Measurements from ENCODE around the gene CLMN.

DNA sequence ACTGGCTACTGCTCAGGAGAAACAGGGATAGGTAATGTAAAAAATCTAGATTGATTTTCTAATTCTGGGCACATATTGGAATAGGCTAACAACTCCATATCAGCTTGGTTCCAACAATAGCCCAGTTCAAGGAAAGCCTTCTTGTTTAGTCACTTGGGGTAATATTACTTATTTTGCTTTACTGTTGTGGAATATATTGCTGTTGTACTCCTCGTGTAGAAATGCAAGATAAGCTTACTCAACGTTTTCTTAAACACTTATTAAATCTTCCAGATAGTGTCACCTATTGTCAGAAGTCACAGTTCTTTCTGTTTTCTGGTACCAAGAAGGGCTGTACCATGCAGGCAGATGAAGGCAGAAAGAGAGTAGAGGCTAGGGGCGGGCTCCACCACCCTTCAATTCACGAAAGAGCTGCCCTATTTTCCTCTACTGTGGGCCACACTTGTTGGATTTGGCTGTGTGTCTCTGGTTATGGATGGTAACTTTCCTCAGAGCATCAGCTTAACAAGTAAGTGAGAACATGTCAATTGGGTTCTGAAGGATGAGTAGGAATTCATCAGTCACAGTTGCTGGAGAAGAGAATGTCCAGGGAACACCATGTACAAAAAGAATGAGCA lies 38.0 kb downstream of the CLMN start:
- TF ChIP-seq USF1 (CRISPR knock-in tag; IDR thresholded peaks at IDR 0.05) (no peak), EZH2 (IDR thresholded peaks at IDR 0.05; ENCODE audit: borderline replicate concordance, low read depth, low read length) (no peak), EP300 (IDR thresholded peaks at IDR 0.05; ENCODE audit: low read length) (no peak), ZNF274 (IDR thresholded peaks at IDR 0.05; ENCODE audit: borderline replicate concordance, low read depth, low read length) (no peak), FOXO4 (CRISPR knock-in tag; IDR thresholded peaks at IDR 0.05) (no peak), NFYB (IDR thresholded peaks at IDR 0.05; ENCODE audit: extremely low read depth, insufficient read length) (no peak), POLR3A (IDR thresholded peaks at IDR 0.05; ENCODE audit: borderline replicate concordance, extremely low read depth, insufficient read depth, insufficient read length) (no peak), CBX3 (IDR thresholded peaks at IDR 0.05; ENCODE audit: borderline replicate concordance in 1 of 2, low read length in 2 of 2) (no peak), HNRNPUL1 (IDR thresholded peaks at IDR 0.05; ENCODE audit: low read length) (no peak), NFXL1 (CRISPR knock-in tag; IDR thresholded peaks at IDR 0.05) (no peak)
- TF ChIP-seq, protein P1, sequence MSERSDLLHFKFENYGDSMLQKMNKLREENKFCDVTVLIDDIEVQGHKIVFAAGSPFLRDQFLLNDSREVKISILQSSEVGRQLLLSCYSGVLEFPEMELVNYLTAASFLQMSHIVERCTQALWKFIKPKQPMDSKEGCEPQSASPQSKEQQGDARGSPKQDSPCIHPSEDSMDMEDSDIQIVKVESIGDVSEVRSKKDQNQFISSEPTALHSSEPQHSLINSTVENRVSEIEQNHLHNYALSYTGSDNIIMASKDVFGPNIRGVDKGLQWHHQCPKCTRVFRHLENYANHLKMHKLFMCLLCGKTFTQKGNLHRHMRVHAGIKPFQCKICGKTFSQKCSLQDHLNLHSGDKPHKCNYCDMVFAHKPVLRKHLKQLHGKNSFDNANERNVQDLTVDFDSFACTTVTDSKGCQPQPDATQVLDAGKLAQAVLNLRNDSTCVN (CRISPR knock-in tag; IDR thresholded peaks at IDR 0.05), result no peak
- TF ChIP-seq, protein P2, sequence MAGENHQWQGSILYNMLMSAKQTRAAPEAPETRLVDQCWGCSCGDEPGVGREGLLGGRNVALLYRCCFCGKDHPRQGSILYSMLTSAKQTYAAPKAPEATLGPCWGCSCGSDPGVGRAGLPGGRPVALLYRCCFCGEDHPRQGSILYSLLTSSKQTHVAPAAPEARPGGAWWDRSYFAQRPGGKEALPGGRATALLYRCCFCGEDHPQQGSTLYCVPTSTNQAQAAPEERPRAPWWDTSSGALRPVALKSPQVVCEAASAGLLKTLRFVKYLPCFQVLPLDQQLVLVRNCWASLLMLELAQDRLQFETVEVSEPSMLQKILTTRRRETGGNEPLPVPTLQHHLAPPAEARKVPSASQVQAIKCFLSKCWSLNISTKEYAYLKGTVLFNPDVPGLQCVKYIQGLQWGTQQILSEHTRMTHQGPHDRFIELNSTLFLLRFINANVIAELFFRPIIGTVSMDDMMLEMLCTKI (IDR thresholded peaks at IDR 0.05; ENCODE audit: partially characterized antibody), result no peak
- TF ChIP-seq, protein P3, sequence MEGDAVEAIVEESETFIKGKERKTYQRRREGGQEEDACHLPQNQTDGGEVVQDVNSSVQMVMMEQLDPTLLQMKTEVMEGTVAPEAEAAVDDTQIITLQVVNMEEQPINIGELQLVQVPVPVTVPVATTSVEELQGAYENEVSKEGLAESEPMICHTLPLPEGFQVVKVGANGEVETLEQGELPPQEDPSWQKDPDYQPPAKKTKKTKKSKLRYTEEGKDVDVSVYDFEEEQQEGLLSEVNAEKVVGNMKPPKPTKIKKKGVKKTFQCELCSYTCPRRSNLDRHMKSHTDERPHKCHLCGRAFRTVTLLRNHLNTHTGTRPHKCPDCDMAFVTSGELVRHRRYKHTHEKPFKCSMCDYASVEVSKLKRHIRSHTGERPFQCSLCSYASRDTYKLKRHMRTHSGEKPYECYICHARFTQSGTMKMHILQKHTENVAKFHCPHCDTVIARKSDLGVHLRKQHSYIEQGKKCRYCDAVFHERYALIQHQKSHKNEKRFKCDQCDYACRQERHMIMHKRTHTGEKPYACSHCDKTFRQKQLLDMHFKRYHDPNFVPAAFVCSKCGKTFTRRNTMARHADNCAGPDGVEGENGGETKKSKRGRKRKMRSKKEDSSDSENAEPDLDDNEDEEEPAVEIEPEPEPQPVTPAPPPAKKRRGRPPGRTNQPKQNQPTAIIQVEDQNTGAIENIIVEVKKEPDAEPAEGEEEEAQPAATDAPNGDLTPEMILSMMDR (IDR thresholded peaks at IDR 0.05 in 2 of 3, conservative IDR thresholded peaks at IDR 0.05 in 1 of 3; ENCODE audit: insufficient read depth in 2 of 3, low read depth in 1 of 3, low read length in 3 of 3), result no peak
- TF ChIP-seq, protein P4, sequence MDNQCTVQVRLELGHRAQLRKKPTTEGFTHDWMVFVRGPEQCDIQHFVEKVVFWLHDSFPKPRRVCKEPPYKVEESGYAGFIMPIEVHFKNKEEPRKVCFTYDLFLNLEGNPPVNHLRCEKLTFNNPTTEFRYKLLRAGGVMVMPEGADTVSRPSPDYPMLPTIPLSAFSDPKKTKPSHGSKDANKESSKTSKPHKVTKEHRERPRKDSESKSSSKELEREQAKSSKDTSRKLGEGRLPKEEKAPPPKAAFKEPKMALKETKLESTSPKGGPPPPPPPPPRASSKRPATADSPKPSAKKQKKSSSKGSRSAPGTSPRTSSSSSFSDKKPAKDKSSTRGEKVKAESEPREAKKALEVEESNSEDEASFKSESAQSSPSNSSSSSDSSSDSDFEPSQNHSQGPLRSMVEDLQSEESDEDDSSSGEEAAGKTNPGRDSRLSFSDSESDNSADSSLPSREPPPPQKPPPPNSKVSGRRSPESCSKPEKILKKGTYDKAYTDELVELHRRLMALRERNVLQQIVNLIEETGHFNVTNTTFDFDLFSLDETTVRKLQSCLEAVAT (IDR thresholded peaks at IDR 0.05), result no peak

All from K562 (cell line).